ENCODE measurements around the gene VASH1.

DNA sequence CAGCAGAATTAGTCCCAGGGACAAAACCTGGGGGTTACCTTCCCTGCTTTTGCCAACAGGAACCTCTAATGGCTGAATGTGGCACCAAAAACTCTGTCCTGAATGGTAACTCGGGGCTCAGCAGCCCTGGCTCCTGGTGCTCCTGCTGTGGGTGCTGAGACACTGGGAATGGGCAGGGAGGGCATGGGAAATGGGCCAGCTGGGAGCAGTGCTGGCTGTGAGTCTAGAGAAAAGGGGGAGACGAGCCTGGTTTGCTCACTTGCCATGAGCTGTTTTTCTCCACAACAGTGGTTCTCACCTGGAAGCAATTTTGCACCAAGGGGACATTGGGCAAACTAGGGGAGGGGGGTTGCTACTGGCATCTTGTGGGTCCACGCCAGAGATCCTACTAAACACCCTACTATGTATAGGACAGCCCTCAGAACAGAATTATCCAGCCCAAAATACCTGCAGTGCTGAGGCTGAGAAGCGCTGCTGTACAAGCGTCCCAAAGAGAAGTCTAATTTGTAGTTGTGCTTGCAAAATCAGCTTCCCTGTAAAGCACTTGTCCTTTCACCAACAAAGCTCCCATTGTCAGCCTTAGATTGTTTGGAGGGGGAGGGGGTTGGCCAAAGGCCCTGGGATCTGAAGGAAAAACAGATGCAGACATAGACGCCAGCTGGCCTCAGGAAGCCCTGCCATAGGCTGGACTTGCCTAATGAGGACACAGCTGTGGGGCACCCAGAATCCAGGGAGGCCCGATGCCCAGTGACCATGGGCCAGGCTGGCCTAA, 68.6 kb downstream of the VASH1 start:
- TF ChIP-seq POLR2AphosphoS5 (IDR thresholded peaks at IDR 0.05; ENCODE audit: insufficient read depth, low read depth, low read length), result no peak
- no peak for TF ChIP-seq CTCF (IDR thresholded peaks at IDR 0.05; ENCODE audit: extremely low read depth in 1 of 2, insufficient read depth in 1 of 2, low read depth in 1 of 2, low read length in 2 of 2)
- TF ChIP-seq POLR2A (IDR thresholded peaks at IDR 0.05; ENCODE audit: low read depth, low read length), result no peak
- TF ChIP-seq FOS (IDR thresholded peaks at IDR 0.05; ENCODE audit: borderline replicate concordance, insufficient read depth, low read length), result no peak
- no peak for TF ChIP-seq JUN (IDR thresholded peaks at IDR 0.05; ENCODE audit: borderline replicate concordance, insufficient read depth, insufficient read length, low read depth)
- no peak for TF ChIP-seq EZH2 (IDR thresholded peaks at IDR 0.05; ENCODE audit: borderline replicate concordance, low read depth, low read length, severe bottlenecking)
- TF ChIP-seq, protein P1, sequence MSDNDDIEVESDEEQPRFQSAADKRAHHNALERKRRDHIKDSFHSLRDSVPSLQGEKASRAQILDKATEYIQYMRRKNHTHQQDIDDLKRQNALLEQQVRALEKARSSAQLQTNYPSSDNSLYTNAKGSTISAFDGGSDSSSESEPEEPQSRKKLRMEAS (IDR thresholded peaks at IDR 0.05; ENCODE audit: insufficient read depth, insufficient read length), result no peak
